NCI-H82 (cell line): Measurements from ENCODE around the gene CABP1.

Experiments
- DNase-seq: peaks from one replicate; lab custom pipeline; 2025; lab: John Stamatoyannopoulos, UW

Gene CABP1

DNA sequence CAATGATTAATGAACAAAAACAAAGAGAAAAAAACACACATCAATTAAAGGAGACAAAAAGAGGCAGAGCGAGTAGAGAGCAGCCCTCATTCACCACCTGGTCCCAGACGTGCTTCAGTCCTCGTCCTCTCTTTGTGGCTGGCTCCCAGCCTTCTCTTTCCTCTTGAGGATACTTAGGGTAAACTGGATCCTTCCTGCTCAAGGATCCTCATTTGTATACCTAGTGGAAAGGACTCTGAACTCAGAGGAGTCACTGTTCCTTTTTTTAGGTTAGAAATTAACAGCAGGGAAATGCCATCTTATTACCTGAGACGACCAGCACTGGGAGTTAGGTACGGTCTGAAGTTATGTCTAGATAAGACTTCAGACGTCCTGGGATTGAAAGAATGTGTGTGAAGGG, 56.2 kb downstream of the CABP1 start:
- DNase-seq: no peak

DNA sequence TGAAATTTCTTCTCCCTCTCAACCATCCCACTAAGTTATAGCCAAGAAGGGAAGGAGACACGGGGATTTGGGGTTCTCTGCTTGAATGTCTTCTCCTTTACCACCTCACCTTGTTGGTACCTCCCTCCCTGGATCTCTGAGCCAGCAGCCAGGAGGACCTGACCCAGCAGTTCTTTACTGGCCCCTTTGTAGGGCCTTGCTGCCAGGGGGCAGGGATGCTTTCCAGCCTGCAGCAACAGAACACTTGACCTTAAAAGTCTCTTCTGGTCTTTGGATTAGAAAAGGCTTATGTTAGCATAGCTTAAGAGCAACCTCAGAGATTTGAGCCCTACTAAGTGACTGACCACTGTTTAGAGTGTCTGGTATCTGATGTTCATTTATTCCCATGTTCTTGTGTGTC, 56.9 kb downstream of the CABP1 start:
- DNase-seq: no peak

DNA sequence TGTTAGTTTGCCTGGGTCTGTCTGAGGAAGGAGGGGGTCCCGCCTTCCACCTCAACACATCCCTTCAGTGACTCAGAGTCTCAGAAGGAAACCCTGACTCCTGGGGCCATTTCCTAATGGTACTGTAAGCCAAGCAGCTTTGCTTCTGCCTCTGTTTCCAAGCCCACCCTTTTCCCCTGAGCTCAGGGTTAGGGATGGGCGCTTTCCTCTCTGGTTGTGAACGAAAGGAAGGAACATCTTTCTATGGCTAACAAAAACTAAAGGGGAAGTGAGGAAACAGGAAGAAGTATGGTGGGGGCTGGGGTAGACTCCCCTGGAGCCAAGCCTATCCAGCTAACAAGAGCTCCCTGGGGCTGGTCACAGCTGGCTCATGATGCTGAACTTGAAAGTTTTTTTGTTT, 58.2 kb downstream of the CABP1 start:
- no peak for DNase-seq

DNA sequence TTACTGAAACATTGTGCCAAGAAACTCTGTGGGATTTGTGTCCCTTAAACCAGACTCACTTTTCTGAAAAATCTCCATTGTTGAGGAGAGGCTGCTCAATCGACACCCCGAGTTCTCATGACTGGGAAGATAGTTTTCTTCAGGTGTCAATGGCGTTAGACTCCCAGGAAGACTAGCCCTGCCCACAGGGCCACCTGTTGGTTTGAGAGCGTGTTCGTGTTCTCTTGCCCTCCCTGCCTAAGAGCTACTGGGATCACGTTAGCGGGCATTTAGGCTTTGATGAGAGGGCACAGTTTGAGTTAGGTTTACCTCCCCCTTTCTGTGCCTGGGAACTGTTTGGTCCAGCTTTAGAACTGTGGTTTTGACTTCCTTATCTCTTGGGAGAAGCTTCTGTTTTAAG, 59.1 kb downstream of the CABP1 start:
- no peak for DNase-seq

DNA sequence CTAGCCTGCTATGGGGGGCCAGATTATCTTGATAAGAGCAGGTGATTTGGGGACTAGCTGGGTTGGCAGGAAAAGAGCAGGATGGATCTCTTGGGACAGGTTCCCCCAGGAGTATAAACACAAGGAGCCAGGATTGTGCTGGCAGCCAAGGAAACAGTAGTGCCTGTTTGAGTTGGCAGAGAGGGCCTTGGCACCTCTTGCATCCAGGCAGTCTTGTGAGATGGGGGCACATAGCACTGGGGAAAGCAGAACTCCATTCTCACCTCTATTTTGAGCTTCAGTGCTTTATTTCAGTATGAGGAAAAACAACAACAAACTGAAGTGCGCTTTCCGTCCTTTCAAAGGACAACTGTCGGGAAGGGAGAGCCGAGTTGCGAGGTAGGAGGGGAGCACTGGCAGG, 60.5 kb downstream of the CABP1 start:
- no peak for DNase-seq

DNA sequence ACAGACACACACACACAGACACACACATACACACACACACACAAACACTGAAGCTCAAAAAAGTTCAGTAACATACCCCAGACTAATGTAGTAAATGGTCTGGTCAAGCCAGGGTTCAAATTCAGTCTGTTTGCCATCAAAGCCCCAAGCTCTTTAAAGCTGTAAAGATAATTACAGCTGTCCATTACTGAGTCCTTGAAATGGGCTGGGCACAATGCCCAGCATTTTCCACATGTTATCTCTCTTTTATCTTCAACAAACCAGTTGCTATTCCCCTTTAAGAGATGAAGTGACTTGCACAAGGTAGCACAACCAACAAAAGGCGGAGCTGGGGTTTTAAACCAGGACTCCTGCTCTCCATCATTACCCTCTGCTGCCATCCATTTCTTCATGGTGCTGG, 62.2 kb downstream of the CABP1 start:
- DNase-seq: no peak

DNA sequence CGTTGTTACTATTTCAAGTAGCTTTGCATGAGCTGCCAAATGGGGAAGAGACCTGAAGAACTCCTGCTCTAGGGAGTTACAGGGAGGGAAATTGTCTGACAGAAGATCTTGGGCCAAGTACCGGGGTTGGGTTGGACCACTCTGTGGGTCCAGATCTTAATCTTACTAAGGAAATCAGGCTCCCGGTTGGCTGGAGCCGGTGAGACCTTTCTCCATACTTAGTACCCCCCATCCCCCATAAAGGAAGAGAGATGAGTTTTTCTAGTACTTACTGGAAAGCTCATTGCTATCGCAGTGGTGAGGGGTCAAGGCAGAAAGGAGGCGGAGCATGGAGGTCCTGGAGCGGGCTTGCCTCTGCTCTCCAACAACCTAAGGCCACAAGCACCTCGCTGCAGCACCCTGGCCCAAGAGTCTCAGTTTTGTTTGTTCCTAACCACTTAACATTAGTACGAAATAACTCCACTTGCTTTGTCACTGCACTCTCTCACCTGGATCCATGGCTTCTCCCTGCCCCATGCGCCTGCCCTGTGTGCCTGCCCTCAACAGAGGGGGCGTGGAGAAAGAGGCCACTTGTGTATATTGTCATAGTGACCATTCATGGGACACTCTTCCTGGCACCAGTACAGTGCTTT, 63.0 kb downstream of the CABP1 start:
- DNase-seq: no peak

DNA sequence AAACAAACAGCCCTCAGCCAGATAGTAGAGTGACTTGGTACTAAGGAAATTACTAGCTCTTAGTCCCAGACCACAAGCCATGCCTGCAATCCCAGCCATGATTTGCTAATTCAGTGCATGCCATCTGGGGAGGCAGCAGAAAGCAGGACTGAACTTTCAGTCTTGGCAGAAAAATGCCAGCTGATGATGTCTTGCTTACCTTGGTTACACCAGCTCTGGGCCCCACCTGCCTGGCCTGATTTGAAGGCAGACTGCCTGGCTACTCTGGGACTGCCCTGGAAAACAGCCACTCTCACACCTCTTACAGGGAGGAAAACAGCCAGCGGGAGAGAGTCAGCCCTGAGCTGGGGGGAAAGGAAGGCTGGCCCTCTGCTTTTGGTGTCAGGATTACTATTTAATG, 65.2 kb downstream of the CABP1 start:
- DNase-seq: no peak

DNA sequence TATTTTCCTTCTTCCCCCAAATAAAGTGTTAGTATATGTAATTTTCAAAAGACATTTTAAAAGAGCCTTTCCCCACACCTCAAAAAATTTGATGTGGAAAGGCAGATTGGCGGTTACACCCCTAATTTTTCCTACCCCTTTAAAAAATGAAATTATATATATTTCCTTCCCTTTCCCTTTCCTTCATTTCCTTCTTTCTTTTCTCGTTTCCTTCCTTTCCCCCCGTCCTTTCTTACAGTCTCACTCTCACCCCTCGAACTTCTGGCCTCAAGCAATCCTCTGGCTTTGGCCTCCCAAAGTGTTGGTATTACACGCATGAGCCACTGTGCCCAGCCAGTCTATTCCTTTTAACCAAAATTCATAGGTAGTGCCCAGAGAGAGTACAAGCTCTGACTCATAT, 65.6 kb downstream of the CABP1 start:
- DNase-seq: no peak

DNA sequence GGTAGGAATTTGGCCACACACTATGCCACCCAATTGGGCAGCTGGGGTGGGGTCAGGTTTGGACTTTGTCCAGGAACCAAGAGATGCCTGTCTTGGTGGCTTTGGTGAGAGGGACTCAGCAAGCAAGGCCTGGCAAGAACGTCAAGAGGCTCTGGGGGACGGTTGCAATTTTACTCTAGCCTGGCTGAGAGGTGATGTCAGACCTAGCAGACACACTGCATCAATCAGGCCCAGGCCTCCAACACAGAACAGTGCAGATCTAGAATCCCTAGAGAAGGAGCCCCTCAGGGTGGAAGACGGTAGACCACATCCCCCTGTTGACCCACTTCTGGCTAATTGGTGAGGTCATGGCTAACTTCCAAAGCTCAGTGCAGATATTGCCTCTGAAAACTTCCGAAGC, 68.2 kb downstream of the CABP1 start:
- no peak for DNase-seq

DNA sequence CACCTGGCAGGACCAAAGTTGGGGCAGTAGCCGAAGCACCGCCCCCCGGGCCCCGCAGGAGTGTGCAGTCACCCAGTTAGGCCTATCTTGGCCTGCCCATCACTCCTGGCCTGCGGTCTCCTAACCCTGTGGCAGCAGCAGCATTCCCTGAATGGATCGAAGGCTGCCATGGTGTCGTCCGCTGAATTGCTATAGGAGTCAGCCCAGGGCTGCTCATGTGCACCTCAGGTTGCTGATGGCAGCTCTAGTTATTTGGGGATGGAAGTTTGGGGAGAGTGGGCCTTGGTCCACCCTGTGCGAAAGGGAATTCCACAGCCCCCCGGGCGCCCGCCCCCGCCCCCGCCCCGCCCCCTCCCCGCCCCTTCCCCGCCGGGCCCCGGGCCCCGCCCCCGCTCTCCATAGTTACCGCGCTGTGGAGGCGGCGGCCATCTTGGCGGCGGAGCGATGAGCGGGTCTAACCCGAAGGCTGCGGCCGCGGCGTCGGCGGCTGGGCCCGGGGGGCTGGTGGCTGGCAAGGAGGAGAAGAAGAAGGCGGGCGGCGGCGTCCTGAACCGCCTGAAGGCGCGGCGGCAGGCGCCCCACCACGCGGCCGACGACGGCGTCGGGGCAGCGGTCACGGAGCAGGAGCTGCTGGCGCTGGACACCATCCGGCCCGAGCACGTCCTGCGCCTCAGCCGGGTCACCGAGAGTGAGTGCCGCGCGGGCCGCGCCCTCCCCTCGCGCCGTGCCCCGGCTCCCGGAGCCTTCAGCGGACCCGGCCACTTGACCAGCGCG, 69.8 kb downstream of the CABP1 start, which contains the start of gene UNC119B:
Gene UNC119B, plus strand, starts transcription at position 428 of the 774 bp plus-strand sequence. Its CDS starts 17 bp downstream, at position 445.
- DNase-seq: peak; percentile 75

DNA sequence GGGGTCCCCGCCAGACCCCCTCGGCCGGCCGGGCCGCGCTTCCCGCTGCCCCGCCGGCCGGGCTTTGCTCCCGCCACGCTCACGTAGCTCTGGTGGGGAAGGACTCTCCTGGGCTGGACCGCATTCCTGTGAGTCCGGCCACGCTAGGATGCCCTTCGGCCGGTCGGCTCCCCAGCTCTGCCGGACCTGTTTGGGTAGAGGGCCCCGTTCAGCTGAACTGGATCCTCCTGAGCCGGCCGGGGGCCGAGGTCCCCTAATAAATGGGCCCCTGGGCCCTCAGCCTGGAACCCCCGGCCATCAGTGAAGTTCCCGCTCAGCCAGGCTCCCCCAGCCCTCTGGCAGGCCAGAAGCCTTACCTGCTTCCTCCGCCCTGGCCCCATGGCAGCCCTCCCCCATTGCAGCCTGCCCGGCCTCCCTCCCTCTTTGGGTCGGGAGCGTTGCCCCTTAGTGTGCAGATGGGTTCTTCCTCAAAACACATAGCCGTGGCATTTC, 70.4 kb downstream of the CABP1 start:
- DNase-seq: peak; percentile 48

DNA sequence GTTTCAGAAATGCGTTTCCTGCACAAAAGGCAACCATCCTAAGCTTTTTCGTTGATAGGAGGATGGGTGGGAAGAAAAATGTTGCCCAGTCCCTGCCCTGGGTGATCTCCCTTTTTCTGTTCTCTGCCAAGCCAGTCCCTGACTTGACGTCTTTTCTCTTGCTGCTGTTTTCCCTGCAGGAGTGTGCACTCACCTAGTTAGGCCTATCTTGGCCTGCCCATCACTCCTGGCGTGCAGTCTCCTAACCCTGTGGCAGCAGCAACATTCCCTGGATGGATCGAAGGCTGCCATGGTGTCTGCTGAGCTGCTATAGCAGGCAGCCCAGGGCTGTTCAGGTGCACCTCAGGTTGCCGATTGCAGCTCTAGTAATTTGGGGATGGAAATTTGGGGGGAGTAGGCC, 71.0 kb downstream of the CABP1 start:
- DNase-seq: peak; percentile 21

DNA sequence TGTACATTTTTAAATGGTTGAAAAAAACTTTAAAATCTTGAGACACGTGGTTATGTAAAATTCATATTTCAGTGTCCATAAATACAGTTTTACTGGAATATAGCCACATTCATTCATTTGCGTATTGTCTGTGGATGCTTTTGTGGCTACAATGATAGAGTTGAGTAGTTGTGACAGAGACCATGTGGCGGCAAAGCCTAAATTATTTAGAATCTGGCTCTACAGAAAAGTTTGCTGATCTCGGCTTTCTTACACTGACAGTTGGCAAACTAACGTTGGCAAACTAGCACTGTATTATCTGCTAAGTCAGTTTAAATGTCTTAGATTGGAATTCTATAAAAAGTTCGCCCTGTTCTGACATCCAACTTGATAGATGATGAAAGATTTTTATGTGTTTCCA, 72.2 kb downstream of the CABP1 start:
- DNase-seq: no peak

DNA sequence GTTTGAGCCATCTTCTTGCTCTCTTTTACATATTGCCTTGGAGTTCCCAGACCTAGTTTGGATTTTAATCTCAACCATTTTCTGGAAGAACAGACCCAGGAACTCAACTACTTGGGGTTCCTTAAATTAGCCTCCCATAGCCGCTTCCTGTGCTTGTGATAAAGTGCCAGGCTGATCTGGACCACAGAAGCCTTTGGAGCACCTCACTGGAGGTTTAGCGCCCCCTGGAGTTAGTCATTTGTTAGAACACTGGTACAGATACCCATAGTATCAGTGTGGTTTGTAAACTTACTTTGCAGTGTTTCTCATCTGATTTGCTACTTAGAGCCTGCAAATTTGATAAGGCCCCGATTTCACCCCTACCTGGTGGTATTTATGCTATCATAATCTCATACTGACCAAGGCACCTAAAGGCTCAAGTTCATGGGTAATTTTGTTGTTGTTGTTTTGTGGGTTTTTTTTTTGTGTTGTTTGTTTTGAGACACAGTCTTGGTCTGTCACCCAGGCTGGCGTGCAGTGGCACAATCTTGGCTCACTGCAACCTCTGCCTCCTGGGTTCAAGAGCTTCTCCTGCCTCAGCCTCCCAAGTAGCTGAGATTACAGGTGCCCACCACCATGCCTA, 73.5 kb downstream of the CABP1 start:
- DNase-seq: peak; percentile 92
